GM19328 (cell line): ENCODE data around the gene ZDHHC22.

ENCODE experiments used
- ATAC-seq: cut with Tn5 transposase; IDR thresholded peaks from one replicate; pipeline ENCODE4 v1.9.1; 2021; ENCODE audit warnings: mild to moderate bottlenecking, moderate library complexity; ENCODE audit not compliant: unreplicated experiment

Gene ZDHHC22

DNA sequence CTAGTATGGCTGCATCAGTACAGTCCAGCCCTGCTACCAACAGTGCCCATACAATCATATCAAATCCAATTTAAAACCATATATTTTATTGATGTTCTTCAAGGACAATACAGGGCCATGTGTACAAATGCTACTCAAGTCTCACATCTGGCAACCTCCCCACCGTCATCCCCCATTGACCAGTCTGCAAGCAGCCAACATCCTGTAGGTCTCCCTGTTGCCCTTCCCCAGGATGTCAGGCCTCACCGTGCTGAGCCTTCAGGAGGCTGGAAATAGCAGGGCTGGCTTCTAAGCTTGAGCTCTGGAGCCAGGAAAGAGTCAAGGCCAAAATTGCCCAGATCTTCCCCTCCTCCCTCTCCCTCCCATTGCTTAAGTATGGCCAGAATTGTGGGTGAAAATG is 10.4 kb downstream of the ZDHHC22 start:
- no peak for ATAC-seq

DNA sequence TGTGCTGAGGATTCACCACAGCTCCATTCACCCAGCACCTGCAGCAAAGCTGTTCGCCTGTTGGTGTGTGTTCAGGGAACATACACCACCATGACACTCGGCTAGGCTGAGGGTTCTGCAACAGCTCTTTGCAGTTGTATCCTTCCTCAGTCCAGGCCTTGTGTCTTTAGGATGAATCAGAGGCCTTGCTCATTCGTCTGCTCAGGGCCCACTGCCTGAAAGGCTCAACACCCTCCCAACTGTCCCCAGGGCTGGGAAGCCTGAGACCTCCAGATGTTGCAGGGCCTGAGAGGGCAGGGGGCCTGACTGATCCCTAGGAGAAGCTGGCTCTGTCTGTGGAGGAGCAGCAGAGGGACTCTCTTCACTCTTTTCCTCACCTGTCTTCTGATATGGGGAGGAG is 11.2 kb downstream of the ZDHHC22 start:
- ATAC-seq, result no peak

DNA sequence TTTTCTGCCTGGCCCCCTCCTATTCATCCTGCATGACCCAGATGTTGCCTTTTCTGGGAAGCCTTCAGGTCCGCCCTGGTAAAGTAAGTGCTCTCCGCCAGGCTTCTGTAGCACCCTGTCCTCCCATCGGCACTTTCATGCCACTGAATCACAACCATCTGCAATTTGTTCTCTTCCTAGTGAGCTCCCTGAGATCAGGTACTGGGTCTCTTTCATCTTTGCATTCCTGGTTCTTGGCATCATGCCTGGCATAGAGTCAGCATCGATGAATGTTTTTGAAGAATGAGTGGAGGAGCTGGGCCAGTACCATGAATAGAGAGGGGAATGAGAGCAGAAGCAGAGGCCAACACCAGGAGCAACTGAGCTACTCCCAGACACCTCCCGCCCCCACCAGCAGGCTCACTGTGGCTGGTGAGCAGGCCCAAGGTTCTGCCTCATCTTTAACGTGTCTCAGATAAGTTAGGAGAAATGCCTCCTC is 13.1 kb downstream of the ZDHHC22 start:
- no peak for ATAC-seq

DNA sequence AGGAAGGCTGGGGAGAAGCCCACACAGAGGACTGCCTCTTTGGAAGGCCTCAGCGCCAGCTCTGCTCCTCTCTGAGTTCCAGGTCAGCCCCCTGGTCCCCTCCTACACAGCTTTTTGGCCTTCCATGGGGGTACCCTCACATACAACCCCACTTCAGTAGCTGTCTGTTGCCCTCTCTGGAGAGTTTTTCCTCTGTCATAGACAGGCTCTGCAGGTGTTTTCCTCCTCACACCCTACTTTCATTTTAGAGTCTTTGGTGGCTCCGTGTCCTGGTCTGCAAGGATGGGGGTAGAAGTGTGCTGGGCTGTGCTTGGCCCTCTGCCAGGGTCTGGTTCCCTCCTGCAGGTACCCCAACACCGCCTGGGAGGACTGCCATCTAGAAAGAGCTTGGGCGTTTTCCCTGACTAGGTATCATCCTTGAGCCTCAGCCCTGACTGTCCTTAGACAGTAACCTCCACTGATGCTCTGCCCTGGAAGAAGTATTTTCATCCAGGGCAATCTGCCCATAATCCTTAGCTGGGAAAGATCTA is 15.1 kb downstream of the ZDHHC22 start:
- no peak for ATAC-seq

DNA sequence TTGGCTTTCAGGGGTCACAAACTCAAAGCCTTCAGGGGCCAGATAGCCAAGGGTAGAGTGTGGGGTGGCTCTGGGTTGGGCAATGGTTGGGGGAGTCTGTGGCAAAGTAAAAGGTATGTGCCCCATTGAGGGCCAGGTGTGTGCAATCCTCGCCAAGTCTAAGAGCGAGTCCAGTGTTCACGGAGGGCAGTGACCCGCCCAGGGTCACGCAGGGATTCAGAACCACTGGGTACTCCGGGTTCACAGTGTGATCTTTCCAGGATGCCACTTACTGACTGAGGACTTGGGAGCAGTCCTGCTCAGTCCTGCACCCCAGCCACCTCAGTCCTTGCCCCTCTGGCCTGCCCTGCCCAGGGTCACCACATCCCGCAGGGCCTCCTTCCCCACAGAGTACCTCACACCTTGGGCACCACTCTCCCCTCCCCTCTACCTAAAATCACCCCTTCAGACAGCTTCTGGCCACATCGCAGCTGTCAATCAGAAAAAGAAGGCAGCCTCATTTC is 15.7 kb downstream of the ZDHHC22 start:
- ATAC-seq, result no peak

DNA sequence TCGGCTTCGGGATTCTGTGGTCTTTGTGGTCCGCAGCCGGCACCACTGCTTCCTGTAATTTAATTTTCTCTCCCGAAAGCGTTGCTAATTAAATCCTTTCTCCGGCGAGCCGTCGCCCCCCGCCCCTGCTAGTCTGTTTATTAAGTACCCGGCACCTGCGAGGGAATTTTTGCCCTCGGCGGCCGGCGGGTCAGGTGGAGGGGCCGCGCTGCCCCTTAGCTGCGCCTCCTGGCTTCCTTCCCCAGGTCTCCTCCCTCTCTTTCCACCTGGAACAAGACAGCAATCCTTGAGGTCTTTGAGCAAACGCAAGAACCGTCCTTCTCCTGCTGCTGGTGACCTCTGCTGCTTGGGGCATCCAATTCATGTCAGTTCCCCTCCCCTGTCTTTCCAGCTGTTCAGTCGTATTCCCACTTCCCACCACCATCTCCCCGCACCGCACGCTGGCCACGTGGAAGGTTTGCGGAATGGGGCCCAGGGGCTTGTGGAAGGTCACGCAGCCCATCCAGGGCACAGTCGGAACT is 16.2 kb downstream of the ZDHHC22 start:
- ATAC-seq, result no peak

DNA sequence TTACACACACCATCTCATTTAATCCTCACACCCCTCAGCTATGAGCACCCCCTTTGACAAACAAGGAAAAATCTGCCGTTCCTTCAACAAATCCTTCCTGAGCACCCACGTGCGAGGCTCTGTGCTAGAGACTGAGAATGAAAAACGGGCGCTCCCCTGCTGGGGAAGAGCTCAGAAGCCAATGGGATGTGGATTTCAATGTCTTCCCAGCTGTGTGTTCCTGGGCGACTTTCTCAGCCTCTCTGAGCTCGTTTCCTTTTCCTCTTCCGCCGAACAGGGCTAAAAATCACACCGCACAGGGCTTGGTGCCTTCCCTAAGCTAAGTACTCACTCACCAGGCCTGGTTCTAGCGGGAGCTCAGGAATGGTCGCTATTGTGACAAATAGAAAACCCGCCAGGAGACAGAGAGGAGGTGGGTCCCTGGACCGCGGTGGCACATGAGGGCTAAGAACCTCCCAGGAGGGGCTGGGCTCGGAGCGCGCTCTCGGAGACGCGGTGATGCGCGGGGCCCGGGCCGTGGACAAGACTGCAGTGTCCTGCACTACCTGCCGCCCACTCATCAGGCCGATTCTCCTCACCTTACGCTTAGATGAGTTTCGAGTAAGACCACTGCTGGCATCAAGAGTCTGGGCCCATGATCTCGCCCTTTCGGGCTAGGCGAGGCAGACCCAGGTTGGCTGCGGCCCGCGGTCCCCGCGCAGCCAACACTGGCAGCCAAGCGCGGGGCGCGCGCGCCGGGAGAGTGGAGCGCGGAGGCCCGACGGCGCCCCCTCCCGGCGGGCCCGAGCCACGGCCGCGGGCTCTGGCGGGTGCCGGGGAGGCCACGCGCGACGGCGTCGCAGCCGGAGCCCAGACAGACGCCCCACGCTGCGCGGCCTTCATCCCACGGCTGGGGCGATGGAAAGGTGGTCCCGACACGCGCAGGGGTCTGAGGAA is 17.0 kb downstream of the ZDHHC22 start:
- no peak for ATAC-seq

DNA sequence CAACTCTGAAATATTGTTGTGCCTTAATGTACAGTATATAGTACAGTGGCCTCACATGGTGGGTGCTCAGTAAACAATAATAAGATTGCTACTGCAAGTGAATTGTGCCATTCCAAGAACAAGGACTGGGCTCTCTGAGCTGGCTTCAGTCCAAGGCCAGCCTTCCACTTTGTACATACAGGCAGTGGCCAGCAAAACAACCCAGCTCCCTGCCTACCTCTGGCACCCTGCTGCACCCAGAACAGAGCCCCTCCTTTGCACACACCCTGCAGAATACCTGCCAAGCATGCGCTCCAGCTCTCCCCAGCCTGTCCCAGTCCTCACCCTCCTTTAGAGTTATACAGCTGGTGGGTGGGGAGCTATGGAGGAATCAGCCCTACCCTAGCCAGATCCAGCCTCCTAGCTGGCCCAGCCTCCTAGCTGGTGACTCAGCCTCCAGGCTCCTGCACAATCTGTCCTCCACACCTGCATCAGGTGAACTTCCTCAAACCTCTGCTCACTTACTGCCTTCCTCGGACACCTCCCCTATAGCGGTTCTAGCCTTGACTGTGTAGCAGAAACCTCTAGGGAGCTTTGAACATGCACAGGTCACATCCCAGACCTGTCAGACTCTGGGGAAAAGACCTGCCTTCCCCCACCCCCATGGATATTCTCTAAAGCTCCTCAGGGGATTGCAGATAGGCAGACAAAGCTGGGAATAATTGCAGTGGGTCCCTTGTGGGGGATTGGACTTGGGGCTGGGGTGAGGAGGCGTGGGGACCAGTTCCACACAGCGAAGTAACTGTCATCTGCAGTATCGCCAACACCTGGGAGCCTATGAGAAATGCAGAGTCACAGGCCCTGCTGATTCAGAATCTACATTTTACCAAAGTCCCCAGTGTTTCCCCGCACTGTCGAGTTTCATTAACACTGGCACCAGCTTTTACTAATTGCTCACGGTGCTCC is 17.9 kb downstream of the ZDHHC22 start:
- ATAC-seq, result no peak

DNA sequence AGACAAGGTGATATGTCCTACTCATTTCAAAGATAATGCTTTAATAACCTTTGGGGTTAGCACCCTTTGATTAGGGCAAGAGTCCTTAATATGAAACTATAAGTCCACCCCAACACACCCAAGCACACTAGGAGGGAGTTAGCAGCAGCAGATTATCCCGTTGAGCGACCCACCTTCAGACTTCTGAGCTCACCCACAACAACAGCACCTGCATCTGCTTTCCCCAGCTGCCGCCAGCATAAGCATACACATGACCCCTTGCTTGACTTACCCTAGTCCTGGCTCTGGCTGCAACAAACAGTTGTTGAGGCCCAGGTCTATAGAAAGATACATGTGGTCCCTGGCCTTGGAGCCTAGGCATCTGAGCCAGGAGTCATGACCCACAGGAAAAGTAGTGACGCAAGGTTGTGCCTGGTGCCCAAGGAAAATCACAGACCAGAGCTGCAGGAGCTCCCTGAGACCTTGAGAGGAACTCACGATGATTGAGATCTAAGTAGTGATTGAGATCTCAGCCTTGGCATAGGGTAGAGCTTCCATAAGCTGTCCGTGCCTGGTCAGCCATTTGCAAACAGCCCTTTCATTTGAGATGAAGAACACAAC is 19.0 kb downstream of the ZDHHC22 start:
- no peak for ATAC-seq

DNA sequence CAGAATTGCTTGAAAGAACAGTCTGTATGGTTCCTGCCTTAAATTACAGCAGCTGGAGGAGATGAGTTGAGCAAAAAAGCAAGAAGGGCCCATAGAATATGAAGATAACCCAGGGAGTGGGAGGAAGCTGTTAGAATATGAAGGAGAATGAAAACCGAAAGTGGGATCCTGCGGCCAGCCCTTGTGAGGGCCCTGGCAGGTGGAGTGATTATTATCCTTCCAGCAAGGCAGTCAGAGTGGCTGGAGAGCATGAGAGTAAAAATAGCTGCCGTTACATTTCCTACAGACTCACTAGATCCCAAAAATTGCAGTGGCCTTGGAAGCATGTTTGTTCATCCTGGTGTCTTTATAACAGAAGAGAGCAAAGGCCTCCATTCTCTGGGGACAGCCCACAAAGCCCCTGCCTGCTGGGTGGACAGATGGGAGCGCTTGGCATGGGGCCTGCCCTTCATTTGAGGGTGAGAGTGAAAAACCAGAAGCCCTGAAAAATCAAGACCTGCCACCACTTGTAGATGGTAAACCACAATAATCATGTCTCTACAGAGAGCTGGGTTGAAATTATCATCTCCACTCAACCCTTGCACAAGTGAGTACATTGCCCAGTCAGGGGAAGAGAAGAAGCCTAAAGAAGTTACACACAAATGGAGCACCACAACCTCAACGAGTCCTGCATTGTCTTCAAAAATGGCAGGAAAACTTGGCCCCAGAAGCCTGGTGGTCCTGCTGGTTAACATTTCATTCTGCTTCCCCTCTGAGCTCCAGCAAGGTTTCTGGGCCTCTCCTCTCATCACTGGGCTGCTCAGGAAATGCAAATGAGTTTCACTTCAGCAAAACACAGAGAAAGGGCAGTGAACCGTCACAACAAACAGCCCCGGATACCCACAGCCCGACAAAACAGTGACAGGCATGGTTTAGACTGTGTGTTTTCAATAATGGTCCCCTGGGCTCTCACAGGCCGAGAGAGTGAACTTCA is 20.5 kb downstream of the ZDHHC22 start:
- peak; percentile 92 for ATAC-seq

DNA sequence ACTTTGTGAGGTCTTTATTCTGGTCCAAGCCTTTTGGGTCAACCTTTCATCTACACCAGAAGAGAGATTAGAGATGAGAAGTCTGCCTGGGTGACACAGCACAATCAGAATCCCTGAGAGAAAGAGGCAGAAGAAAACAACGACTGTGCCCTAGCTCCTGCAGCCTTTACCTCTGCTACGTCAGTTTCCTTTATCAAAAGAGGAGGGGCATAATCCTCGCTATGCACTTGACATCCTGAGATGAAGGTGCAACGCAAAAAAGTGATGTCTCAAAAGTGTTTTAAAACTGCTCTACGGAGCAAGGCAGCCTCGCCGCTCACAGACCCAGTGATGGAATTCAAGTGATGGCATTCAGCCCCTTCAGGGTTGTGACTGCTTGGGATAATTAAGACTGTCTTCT is 21.7 kb downstream of the ZDHHC22 start:
- ATAC-seq, result no peak

DNA sequence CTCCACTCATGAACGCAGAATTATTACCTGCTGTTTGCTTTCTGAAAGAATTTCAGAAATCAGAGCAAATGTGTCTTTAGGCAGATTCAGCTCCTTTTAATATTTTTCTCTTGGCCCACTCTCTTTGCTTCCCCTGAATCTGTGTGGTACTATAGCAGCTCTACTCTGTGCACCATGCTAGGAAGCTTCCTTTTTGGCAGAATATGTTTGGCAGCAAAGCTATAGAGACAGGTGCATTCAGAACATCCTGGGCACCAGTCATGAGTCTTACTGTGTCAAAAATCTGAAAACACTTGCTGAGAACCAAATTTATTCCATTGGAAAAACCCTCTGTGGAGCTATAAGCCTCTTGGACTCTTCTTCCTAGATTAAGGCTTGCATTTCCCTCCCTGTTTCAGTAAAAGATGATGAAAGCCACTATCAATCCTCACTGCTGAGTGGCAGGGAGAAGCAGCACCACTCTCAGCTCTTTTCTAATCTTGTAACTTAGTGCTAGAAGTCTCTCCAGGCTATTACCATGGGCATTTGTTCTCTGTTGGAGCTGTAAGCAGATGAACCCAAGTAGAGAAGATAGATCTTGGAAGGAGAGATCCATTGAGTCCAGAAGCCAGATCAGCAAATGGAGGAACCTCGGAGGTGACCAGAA is 25.3 kb downstream of the ZDHHC22 start:
- ATAC-seq, result no peak

DNA sequence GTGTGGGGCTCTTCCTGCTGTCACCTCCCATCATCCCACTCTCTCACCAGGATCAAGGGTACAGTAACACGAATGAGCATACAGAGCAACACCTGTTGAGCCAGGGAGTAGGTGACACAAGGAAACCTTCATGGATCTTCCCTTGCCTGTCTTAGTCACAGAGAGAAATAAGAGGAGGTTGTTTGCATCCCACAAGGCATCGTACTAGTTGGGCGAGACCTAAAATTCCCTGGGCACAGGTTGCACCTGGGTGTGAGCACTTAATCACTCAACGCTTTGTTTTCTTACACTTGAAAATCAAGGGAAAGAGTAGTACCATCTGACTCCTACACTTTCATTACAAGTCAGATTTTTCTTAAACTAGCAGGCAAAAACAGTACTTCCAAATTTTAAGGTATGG is 27.0 kb downstream of the ZDHHC22 start:
- ATAC-seq, result no peak

DNA sequence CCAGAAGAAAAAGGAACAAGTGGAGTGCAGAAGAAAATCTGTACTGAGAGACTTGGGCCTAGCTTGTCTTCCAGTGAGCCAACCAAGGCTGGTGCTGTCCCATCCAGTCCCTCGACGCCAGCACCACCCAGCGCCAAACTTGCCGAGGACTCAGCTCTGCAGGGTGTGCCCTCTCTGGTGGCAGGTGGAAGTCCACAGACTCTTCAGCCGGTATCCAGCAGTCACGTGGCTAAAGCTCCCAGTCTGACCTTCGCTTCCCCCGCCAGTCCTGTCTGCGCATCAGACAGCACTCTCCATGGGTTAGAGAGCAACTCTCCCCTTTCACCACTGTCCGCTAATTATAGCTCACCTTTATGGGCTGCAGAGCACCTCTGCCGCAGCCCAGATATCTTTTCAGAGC is 27.9 kb downstream of the ZDHHC22 start:
- no peak for ATAC-seq

DNA sequence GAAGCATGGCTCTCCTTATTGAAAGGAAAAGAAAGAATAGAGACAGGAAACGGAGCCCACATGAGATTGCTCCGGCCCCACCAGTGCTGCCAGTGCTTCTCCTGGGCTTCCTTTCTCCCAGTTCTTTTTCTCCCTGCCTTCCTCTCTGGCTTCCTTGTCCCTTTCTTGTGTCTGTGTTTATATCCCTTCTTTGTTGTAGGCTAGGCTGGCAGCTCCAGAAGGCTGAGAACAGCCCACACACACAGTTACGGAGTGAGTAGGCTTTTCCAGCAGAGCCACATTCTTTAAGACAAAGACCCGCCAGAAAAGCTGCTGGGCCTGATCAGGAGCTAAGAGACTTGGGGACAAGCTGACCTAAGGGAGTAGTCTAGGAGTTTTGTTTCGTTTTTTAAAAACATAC is 30.6 kb downstream of the ZDHHC22 start:
- ATAC-seq, result no peak

DNA sequence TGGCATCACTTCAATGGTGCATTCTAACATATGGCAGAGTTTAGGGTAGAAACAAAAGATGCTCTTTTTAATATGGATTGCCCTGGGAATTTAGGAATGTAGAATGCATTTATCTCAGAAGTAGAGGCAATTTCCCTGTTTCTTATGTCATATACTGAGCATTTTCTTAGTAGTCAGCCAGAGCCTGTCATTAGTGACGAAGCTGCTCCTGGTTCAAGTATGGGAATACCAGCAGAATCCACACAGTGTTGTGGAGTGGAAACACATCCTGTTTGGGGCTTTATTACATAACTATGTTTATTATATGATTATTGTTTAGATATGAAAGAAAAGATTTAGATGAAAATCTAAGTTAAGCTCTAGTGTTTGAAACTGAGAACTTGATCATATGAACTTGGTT is 31.3 kb downstream of the ZDHHC22 start:
- no peak for ATAC-seq

DNA sequence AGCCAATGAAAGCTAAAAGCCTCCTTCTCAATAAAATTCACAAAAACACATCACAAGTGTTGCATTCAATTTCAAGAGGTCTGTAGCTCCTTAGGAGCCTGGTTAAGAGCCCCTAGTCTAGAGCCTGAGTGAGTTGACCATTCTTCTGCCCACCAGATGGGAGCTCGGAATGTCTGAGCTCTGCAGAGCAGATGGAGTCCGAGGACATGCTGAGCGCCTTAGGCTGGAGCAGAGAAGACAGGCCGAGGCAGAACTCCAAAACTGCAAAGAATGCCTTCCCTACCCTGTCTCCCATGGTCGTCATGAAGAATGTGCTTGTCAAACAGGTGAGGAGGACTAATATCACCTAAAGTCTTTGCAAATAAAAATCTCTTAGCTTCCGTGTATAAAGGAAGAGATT is 31.9 kb downstream of the ZDHHC22 start:
- no peak for ATAC-seq

DNA sequence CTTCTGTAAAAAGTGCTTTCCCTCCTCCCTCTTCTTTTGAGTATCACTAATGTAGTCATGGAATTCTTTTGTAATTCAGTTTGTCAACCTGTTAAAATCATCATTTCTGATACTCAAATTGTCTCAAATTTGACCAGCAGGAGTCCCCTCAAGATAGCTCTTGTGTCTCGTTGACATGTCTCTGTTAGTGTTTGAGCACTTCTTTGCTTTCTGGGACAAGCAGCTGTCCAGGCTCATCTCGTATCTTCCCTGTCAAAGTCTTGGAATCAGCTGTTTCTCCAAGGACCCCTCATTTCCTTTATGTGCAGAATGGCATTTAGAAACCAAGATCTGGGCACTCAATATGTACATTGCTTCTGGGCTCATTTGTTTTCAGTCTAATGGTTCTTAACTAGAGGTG is 32.8 kb downstream of the ZDHHC22 start:
- ATAC-seq, result no peak

DNA sequence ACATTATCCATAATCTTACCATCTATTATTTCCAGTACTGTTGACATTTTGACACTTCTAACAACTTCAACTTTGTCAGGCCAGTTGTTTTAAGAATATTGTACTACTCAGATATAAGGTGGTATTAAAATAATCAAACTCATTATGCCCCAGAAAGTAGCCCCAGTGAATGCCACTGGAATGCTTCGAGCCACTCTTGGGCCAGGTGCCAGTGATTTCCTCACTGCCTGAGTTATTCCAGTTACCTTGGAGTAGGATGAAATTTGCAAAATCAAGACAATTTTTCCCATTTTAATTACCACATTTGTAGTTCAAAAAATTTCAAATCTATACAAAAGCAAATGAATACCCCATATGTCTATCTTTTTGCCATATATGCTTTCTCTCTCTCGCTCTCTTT is 34.4 kb downstream of the ZDHHC22 start:
- no peak for ATAC-seq
